Thyroid gland (tissue), 4 donors: Measurements from ENCODE around the gene SLC11A2.

Experiments
- CTCF ChIP-seq, 6 experiments: fragments of 200-600 bp in 3 of 6; fragments of 450-650 bp in 3 of 6; sonication (generic) in 3 of 6; IDR thresholded peaks; one replicate each; pipeline ENCODE4 v1.5.1; 2016 to 2019; ENCODE audit warnings: antibody characterized with exemption in 6 of 6, mild to moderate bottlenecking in 2 of 6, inconsistent platforms in 1 of 6, moderate library complexity in 1 of 6
- POLR2A ChIP-seq, 2 donors: fragments of 450-650 bp; IDR thresholded peaks; one replicate each; pipeline ENCODE4 v1.6.1; 2017; ENCODE audit warnings: antibody characterized with exemption in 2 of 2, mild to moderate bottlenecking in 2 of 2, moderate library complexity in 1 of 2

GRCh38 chr12:51075390-51075789 is 49.2 kb upstream of the SLC11A2 start:
- TF ChIP-seq POLR2A (IDR thresholded peaks at IDR 0.05), result no peak
- no peak for TF ChIP-seq CTCF (IDR thresholded peaks at IDR 0.05)
